Keratinocyte (primary cell): ENCODE data around the gene GPR15LG. TPM values are rescaled to one million over a fixed set of nuclear protein-coding genes. Genes with fewer than 3 reads are reported as not detected.

Experiments
- DNase-seq: peaks from one replicate; pipeline ENCODE4 v3.0.0-alpha.2; 2011; ENCODE audit warnings: low read depth, missing footprints, low spot score
- FAIRE-seq: peaks from 2 replicates; lab custom pipeline; 2011; peaks lifted over from hg19 to GRCh38; lab: Jason Lieb, UNC
- H2AFZ ChIP-seq: 2 replicates; pipeline ENCODE4 v1.6.0; 2012; ENCODE audit warnings: low read length, control low read depth, inconsistent platforms; ENCODE audit not compliant: control insufficient read depth
- H3K27ac ChIP-seq: 2 replicates; pipeline ENCODE4 v1.5.1; 2011; ENCODE audit warnings: low read length; ENCODE audit not compliant: control insufficient read depth, insufficient read depth
- H3K27me3 ChIP-seq: 3 replicates; pipeline ENCODE4 v1.6.0; 2011; ENCODE audit warnings: low read length; ENCODE audit not compliant: control insufficient read depth, insufficient read depth; ENCODE audit errors: extremely low read depth
- H3K36me3 ChIP-seq, 2 experiments: 2 replicates in 1 of 2; 3 replicates in 1 of 2; pipeline ENCODE4 v1.5.1; 2011; ENCODE audit warnings: low read length in 2 of 2, mild to moderate bottlenecking in 1 of 2; ENCODE audit not compliant: control insufficient read depth in 2 of 2, insufficient read depth in 2 of 2; ENCODE audit errors: extremely low read depth in 1 of 2
- H3K4me1 ChIP-seq: 3 replicates; pipeline ENCODE4 v1.5.1; 2011; ENCODE audit warnings: low read length; ENCODE audit not compliant: control insufficient read depth, insufficient read depth; ENCODE audit errors: extremely low read depth
- H3K4me2 ChIP-seq: 3 replicates; pipeline ENCODE4 v1.6.0; 2011; ENCODE audit warnings: low read depth, low read length; ENCODE audit not compliant: control insufficient read depth, insufficient read depth; ENCODE audit errors: extremely low read depth
- H3K4me3 ChIP-seq, 3 experiments: fragments of 200-600 bp in 1 of 3; sonication (generic) in 1 of 3; 2 replicates in 2 of 3; 3 replicates in 1 of 3; pipeline ENCODE4 v1.5.1; 2011 to 2016; ENCODE audit warnings: low read length in 3 of 3, mild to moderate bottlenecking in 3 of 3, control low read depth in 2 of 3, inconsistent platforms in 1 of 3, low read depth in 1 of 3, mixed read lengths in 1 of 3, mixed run types in 1 of 3, moderate library complexity in 1 of 3; ENCODE audit not compliant: control insufficient read depth in 2 of 3, insufficient read depth in 2 of 3; ENCODE audit errors: extremely low read depth in 1 of 3
- H3K79me2 ChIP-seq: 2 replicates; pipeline ENCODE4 v1.6.0; 2012; ENCODE audit warnings: low read length; ENCODE audit not compliant: control insufficient read depth, insufficient read depth
- H3K9ac ChIP-seq: 3 replicates; pipeline ENCODE4 v1.6.0; 2011; ENCODE audit warnings: low read length; ENCODE audit not compliant: control insufficient read depth, insufficient read depth; ENCODE audit errors: extremely low read depth
- H3K9me1 ChIP-seq: 3 replicates; pipeline ENCODE4 v1.6.0; 2011; ENCODE audit warnings: low read length; ENCODE audit not compliant: control insufficient read depth, insufficient read depth; ENCODE audit errors: extremely low read depth
- H3K9me3 ChIP-seq: 2 replicates; pipeline ENCODE4 v1.5.1; 2012; ENCODE audit warnings: low read depth, low read length; ENCODE audit not compliant: control insufficient read depth
- H4K20me1 ChIP-seq: 3 replicates; pipeline ENCODE4 v1.6.0; 2011; ENCODE audit warnings: low read length; ENCODE audit not compliant: control insufficient read depth, insufficient read depth; ENCODE audit errors: extremely low read depth
- EZH2 ChIP-seq: IDR thresholded peaks from one replicate; pipeline ENCODE4 v1.6.1; 2012; ENCODE audit warnings: inconsistent platforms, mild to moderate bottlenecking, low read length, moderate library complexity
- dilution Hi-C: fragments of 300-500 bp; cut with MboI; formaldehyde crosslinking; loops from one replicate; pipeline ENCODE4 v1.7.0; 2020; ENCODE audit warnings: low sequenced_read_pairs; ENCODE audit not compliant: extremely low pct_ligation_motif_present
- polyA plus RNA-seq, 5 experiments: library from polyadenylated mRNA; depleted of rRNA in 3 of 5; stranded (reverse) in 3 of 5; stranded (forward) in 1 of 5; unstranded in 1 of 5; fragments of >200 nt; gene quantifications; 1 replicate in 1 of 5; 2 replicates in 3 of 5; 3 replicates in 1 of 5; pipeline versions ENCODE4 v1.2.1 to v1.2.3, GENCODE V29; 2011 to 2012; ENCODE audit warnings: missing spikeins in 2 of 5, low read depth in 1 of 5, low replicate concordance in 1 of 5
- TF ChIP-seq, protein P1 (sequence below), 3 experiments: IDR thresholded peaks in 1 of 3; conservative IDR thresholded peaks in 1 of 3; optimal IDR thresholded peaks in 1 of 3; 2 replicates in 2 of 3; 3 replicates in 1 of 3; pipeline versions ENCODE3 to v1.5.1; 2011; ENCODE audit warnings: low read length in 3 of 3, mild to moderate bottlenecking in 3 of 3, moderate library complexity in 2 of 3, control low read depth in 1 of 3, inconsistent platforms in 1 of 3; ENCODE audit not compliant: insufficient read depth in 2 of 3; ENCODE audit errors: extremely low read depth in 1 of 3

GPR15LG gene
- polyA plus RNA-seq, 1 donor (not counting 4 experiments of a cell fraction or from before 2014, with no cell fraction given), result 10.4 TPM

GRCh38 chr10:84205049-84205852 is 31.6 kb downstream of the GPR15LG start:
- H3K79me2 ChIP-seq, result no peaks in the 10 kb centered on the region
- no peak overlapping the region for H3K27ac ChIP-seq
- H3K9ac ChIP-seq, result no peak overlapping the region
- peaks cover 4% of the 10 kb centered on the region for H3K27me3 ChIP-seq
- H3K36me3 ChIP-seq, result no peaks in the 10 kb centered on the region
- H3K4me2 ChIP-seq, result no peak overlapping the region
- H3K4me3 ChIP-seq, result no peak overlapping the region
- H4K20me1 ChIP-seq, result no peaks in the 10 kb centered on the region
- no peaks in the 10 kb centered on the region for H3K9me3 ChIP-seq
- H3K9me1 ChIP-seq, result no peaks in the 10 kb centered on the region
- H3K4me1 ChIP-seq, result no peaks in the 10 kb centered on the region
- dilution Hi-C loops, result loop anchor here (10.0 kb wide), 1 partner anchor 60 kb away; no protein-coding TSS in a partner anchor
- H2AFZ ChIP-seq, result no peak overlapping the region
- TF ChIP-seq, protein P1, sequence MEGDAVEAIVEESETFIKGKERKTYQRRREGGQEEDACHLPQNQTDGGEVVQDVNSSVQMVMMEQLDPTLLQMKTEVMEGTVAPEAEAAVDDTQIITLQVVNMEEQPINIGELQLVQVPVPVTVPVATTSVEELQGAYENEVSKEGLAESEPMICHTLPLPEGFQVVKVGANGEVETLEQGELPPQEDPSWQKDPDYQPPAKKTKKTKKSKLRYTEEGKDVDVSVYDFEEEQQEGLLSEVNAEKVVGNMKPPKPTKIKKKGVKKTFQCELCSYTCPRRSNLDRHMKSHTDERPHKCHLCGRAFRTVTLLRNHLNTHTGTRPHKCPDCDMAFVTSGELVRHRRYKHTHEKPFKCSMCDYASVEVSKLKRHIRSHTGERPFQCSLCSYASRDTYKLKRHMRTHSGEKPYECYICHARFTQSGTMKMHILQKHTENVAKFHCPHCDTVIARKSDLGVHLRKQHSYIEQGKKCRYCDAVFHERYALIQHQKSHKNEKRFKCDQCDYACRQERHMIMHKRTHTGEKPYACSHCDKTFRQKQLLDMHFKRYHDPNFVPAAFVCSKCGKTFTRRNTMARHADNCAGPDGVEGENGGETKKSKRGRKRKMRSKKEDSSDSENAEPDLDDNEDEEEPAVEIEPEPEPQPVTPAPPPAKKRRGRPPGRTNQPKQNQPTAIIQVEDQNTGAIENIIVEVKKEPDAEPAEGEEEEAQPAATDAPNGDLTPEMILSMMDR (optimal IDR thresholded peaks at IDR 0.05 in 1 of 3, IDR thresholded peaks at IDR 0.05 in 1 of 3, conservative IDR thresholded peaks at IDR 0.05 in 1 of 3; ENCODE audit: extremely low read depth in 1 of 3, insufficient read depth in 2 of 3, low read length in 3 of 3), result peak; percentile 98 to 99 (median 98)
- TF ChIP-seq EZH2, result no peak
- FAIRE-seq, result peak; percentile 85
- no peak for DNase-seq

DNA sequence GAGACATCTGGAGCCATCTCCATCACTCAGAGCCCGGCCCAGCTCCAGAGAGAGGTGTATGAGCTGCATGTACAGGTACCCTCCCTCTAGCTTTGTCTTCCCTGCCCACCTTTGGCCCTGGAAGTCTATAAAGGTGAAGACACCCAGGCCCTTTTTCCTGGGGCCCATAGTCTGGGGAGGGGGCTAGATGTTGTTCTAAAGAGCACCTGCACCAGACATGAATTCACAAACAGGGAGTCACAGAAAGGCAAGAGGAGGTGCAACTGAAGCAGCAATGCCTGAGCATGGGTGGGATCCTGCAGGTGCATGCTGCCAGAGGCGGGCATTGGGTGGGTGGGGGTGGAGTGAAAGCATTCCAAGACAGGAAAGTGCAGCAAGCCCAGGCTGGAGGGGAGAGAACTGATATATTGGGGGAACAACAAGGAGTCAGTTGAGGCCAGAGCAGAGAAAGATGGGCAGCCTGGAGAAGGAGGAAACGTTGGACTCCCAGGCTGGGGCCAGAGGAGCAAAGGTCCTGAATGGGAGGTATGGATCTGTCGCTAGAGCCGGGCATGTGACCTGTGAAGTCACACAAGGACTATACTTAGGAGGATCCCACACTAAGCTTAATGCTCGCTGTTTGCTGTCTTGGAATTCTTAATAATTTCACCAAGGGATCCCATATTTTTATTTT is 32.4 kb downstream of the GPR15LG start:
- no peaks in the 10 kb centered on the region for H3K4me1 ChIP-seq
- DNase-seq (no peak), FAIRE-seq (no peak)
- no peaks in the 10 kb centered on the region for H3K36me3 ChIP-seq
- H3K4me2 ChIP-seq, result no peak overlapping the region
- H3K9ac ChIP-seq, result no peak overlapping the region
- H3K27ac ChIP-seq, result no peak overlapping the region
- no peaks in the 10 kb centered on the region for H3K79me2 ChIP-seq
- no peaks in the 10 kb centered on the region for H3K27me3 ChIP-seq
- dilution Hi-C loops, result loop anchor here (10.0 kb wide), 1 partner anchor 61 kb away; no protein-coding TSS in a partner anchor
- H3K4me3 ChIP-seq, result no peak overlapping the region
- H2AFZ ChIP-seq, result no peak overlapping the region
- H3K9me1 ChIP-seq, result no peaks in the 10 kb centered on the region
- no peak for TF ChIP-seq EZH2
- TF ChIP-seq, protein P1 (optimal IDR thresholded peaks at IDR 0.05 in 1 of 3, IDR thresholded peaks at IDR 0.05 in 1 of 3, conservative IDR thresholded peaks at IDR 0.05 in 1 of 3; ENCODE audit: extremely low read depth in 1 of 3, insufficient read depth in 2 of 3, low read length in 3 of 3), result no peak
- no peaks in the 10 kb centered on the region for H4K20me1 ChIP-seq
- no peaks in the 10 kb centered on the region for H3K9me3 ChIP-seq
